ENCODE data around the gene RIPOR2. TPM values are rescaled to one million over a fixed set of nuclear protein-coding genes. Genes with fewer than 3 reads are reported as not detected.

The RIPOR2 gene
- polyA plus RNA-seq, 3 donors: 154 to 181 (median 179) TPM

DNA sequence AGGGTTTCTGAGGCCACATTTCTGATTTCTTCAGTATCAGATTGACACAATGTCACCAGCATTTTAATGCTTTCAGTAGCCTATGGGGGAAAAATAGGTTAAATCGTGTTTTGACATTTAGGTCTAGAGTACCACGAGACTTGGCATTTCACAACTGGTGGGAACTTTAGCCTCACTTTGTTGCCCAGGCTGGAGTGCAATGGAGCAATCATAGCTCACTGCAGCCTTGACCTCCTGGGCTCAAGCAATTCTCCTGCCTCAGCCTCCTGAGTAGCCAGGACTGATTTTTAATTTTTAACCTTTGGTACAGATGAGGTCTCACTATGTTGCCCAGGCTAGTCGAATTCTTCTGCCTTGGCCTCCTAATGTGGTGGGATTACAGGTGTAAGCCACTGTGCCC lies 126.0 kb downstream of the RIPOR2 start:
- H3K27me3 Mint-ChIP-seq (ENCODE audit: low read depth in 3 of 3): peaks cover 0 to 1% (median 0%) of the 10 kb centered on the region in 3 donors
- no peaks in the 10 kb centered on the region for H3K4me1 Mint-ChIP-seq
- no peak overlapping the region for H3K27ac Mint-ChIP-seq
- Histone ChIP-seq H3K4me2 (replicated peaks; ENCODE audit: extremely low read depth, low read length, poor library complexity, severe bottlenecking) (no peak overlapping the region), H3K9ac (ENCODE audit: insufficient read depth, low read length, poor library complexity, severe bottlenecking) (no peak overlapping the region), H3K27me3 (ENCODE audit: control insufficient read depth in 2 of 2, insufficient read depth in 2 of 2, low read length in 2 of 2) (no peaks in the 10 kb centered on the region), H3K4me3 (replicated peaks in 1 of 3; ENCODE audit: low read depth in 2 of 3, low read length in 3 of 3) (no peak overlapping the region), H2AFZ (ENCODE audit: insufficient read depth, low read depth, low read length, poor library complexity, severe bottlenecking) (no peak overlapping the region), H4K20me1 (ENCODE audit: insufficient read depth, low read length) (peaks cover 66% of the 10 kb centered on the region), H3K36me3 (replicated peaks in 1 of 2; ENCODE audit: control insufficient read depth in 1 of 2, insufficient read depth in 2 of 2, low read length in 2 of 2) (peaks cover 57 to 67% of the 10 kb centered on the region in 2 donors), H3K27ac (ENCODE audit: low read depth in 1 of 2, low read length in 2 of 2) (peak overlapping the region in 1 of 2 donors; percentile 34), H3K4me1 (ENCODE audit: control insufficient read depth in 1 of 2, insufficient read depth in 2 of 2, low read length in 2 of 2) (no peaks in the 10 kb centered on the region), H3K79me2 (ENCODE audit: insufficient read depth, low read length) (no peaks in the 10 kb centered on the region), H3K9me3 (replicated peaks in 1 of 2; ENCODE audit: control insufficient read depth in 1 of 2, insufficient read depth in 1 of 2, low read length in 2 of 2) (no peaks in the 10 kb centered on the region)
- no peak overlapping the region for H3K4me3 Mint-ChIP-seq
- TF ChIP-seq, protein P1, sequence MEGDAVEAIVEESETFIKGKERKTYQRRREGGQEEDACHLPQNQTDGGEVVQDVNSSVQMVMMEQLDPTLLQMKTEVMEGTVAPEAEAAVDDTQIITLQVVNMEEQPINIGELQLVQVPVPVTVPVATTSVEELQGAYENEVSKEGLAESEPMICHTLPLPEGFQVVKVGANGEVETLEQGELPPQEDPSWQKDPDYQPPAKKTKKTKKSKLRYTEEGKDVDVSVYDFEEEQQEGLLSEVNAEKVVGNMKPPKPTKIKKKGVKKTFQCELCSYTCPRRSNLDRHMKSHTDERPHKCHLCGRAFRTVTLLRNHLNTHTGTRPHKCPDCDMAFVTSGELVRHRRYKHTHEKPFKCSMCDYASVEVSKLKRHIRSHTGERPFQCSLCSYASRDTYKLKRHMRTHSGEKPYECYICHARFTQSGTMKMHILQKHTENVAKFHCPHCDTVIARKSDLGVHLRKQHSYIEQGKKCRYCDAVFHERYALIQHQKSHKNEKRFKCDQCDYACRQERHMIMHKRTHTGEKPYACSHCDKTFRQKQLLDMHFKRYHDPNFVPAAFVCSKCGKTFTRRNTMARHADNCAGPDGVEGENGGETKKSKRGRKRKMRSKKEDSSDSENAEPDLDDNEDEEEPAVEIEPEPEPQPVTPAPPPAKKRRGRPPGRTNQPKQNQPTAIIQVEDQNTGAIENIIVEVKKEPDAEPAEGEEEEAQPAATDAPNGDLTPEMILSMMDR (IDR thresholded peaks at IDR 0.05): no peak
- intact Hi-C loops (cut with micrococcal nuclease): no loop called here
- peaks cover 59 to 65% of the 10 kb centered on the region in 2 donors for H3K36me3 Mint-ChIP-seq
- DNase-seq: no peak
- WGBS (ENCODE audit: insufficient coverage): 82% methylated on average over 3 of the region's 3 CpGs
- H3K9me3 Mint-ChIP-seq: no peaks in the 10 kb centered on the region

DNA sequence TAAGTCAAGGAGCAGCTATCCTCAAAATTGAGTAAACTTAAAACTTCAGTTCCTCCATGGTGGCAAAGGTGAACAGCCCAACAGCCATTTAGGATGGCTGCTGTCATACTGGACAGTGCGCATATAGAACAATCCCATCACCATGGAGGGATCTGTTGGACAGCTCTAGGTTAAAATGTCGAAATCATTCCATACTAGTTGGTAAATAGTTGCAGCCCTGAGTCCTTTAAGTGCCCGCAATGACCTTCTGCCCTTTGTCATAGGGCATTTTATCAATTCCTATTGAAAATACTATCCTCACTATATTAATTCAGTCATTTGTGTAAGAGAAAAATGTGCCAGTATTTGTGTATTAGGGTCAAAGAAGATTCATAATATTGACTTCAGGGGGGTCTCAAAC lies 128.2 kb downstream of the RIPOR2 start:
- peaks cover 0 to 1% (median 0%) of the 10 kb centered on the region in 3 donors for H3K27me3 Mint-ChIP-seq (ENCODE audit: low read depth in 3 of 3)
- Histone ChIP-seq H3K36me3 (replicated peaks in 1 of 2; ENCODE audit: control insufficient read depth in 1 of 2, insufficient read depth in 2 of 2, low read length in 2 of 2) (peaks cover 77 to 88% of the 10 kb centered on the region in 2 donors), H2AFZ (ENCODE audit: insufficient read depth, low read depth, low read length, poor library complexity, severe bottlenecking) (no peak overlapping the region), H3K9ac (ENCODE audit: insufficient read depth, low read length, poor library complexity, severe bottlenecking) (no peak overlapping the region), H3K79me2 (ENCODE audit: insufficient read depth, low read length) (no peaks in the 10 kb centered on the region), H3K27ac (ENCODE audit: low read depth in 1 of 2, low read length in 2 of 2) (no peak overlapping the region), H3K4me2 (replicated peaks; ENCODE audit: extremely low read depth, low read length, poor library complexity, severe bottlenecking) (no peak overlapping the region), H3K4me1 (ENCODE audit: control insufficient read depth in 1 of 2, insufficient read depth in 2 of 2, low read length in 2 of 2) (no peaks in the 10 kb centered on the region), H4K20me1 (ENCODE audit: insufficient read depth, low read length) (peaks cover 86% of the 10 kb centered on the region), H3K4me3 (replicated peaks in 1 of 3; ENCODE audit: low read depth in 2 of 3, low read length in 3 of 3) (no peak overlapping the region), H3K27me3 (ENCODE audit: control insufficient read depth in 2 of 2, insufficient read depth in 2 of 2, low read length in 2 of 2) (no peaks in the 10 kb centered on the region), H3K9me3 (replicated peaks in 1 of 2; ENCODE audit: control insufficient read depth in 1 of 2, insufficient read depth in 1 of 2, low read length in 2 of 2) (no peaks in the 10 kb centered on the region)
- H3K27ac Mint-ChIP-seq: peak overlapping the region in 2 of 7 donors; percentile 35 to 38
- H3K36me3 Mint-ChIP-seq: peaks cover 77 to 85% of the 10 kb centered on the region in 2 donors
- H3K4me3 Mint-ChIP-seq: no peak overlapping the region
- no peaks in the 10 kb centered on the region for H3K9me3 Mint-ChIP-seq
- whole genome bisulfite sequencing (ENCODE audit: insufficient coverage): no CpG with 5 or more reads among the region's 3 CpGs
- intact Hi-C loops (cut with micrococcal nuclease): no loop called here
- TF ChIP-seq, protein P1 (IDR thresholded peaks at IDR 0.05): no peak
- H3K4me1 Mint-ChIP-seq: no peaks in the 10 kb centered on the region
- DNase-seq: no peak

Data from CD14-positive monocyte (primary cell).